ENCODE measurements around the gene STAMBPL1.
"Not testable (repeated sequence)": the region's sequence is repeated elsewhere in the genome, so short reads cannot be mapped to it uniquely, and the experiment has no call there.

The STAMBPL1 gene

GRCh38 chr10:88926566-88927415 is 46.7 kb downstream of the STAMBPL1 start:
- peak; percentile 89 for DNase-seq

DNA sequence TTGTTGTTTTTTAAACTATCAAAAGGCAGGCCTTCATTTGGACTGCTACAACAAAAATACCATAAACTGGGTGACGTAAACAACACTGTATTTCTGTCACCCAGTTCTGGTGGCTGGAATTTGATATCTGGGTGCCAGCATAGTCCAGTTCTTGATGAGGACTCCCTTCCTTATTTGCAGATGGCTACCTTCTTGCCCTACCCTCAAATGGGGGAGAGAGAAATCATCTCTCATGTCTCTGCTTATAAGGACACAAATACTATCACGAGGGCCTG is 47.3 kb downstream of the STAMBPL1 start:
- DNase-seq = no peak

GRCh38 chr10:88928254-88928653 is 48.2 kb downstream of the STAMBPL1 start:
- DNase-seq = no peak

DNA sequence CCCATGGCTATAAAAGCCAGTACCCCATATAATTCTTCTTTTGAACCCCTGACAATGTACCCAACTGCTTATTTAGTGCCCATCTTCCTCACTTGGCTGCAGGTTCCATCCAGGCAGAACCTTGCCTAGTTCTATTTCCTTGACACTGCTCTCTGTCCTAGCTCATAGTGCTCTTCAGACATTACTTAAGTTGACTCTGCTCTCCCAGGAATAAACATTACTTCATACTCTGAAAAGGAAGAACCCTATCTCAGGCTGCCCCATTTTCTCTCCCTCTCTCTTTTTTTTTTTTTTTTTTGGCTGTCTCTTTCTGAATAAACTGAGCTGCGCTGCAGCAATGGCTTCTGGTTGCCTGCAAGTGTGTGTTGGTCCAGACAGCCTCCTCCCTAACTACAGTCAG is 51.5 kb downstream of the STAMBPL1 start:
- DNase-seq = no peak

- DNase-seq = not testable (repeated sequence)
These were observed 52.0 kb downstream of the STAMBPL1 start for GRCh38 chr10:88932029-88932428.

DNA sequence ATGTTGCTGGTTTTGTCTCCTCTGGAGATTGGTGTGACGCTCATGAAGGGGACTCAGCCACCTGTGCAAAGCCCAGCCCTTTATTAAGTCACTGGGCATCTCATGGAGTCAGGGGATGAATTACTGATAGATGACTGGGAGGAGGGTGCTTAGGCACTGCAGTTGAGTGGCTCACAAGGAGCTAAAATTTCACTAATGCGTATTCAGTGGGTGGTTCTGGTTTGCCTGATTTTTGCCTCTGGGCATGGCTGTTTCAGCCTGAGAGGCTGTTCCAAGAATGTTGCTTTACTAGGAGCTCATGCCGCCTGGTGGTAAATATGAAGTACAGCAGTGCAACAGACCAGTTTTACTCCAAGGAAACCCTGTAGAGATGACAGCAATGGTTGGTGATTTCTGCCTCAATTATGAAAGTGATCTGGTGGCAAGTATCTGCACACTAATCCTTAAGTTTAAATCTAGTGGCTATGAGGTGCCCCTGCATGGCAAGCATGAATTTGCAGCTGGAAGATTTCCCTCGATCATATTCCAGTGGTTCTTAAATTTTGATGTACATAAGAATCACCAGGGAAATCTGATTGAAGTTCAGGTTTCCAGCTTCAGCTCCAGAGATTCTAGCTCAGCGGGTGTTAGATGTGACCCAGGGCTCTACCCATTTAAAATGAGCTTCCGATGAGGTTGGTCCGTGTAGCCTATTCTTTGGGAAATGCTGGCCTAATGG is 52.7 kb downstream of the STAMBPL1 start:
- DNase-seq = peak; percentile 65

DNA sequence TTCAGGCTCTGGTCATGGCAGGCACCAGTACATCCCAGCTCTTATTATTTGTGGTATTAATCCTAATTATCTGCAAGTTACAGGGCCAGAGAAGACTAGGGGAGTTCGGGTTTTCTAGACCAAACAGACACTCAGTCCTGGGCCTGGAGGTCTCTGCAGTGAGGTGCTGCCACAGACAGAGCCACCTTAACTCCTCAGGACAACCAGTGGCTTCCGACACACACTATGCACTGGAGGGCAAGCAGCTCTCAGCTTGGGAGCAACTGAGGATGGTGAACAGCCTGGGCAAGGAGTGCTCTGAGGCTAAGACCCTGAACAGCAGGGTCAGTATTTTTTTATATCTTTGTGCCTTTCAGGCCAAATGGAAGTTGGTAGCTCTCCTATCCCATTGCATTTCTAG is 53.5 kb downstream of the STAMBPL1 start:
- no peak for DNase-seq

DNA sequence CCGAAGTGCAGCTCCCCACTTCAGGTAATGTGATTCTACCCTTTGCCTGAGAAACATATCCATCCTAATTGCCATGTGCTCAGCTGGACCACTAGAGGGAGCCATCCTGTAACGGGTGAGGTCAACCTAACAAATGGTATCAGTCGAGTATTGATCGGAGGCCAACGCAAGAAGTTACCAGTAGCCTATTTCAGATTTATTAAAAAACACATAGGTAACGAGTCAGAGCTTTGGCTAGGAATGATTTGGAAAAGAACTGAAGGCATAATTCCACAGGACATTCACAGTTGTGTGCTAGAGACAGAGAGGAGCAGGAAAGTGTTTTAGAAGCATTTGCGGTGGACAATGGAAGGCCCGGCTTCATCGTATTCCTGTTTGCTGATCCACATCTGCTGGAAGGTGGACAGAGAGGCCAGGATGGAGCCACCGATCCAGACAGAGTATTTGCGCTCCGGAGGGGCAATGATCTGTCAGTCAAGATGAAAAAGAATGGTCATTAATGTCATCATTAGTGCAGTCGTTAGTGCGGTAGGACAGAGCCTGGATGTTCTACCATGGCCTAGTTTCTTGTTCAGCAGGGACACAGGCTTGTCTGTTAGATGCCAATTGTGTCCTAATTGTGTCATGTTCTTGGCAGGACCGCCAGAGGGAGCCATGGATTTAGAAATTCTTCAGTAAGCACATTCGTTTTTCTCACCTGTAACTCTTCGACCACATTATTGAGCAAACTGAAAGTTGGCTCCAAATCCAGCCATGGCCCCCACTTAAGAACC is 55.0 kb downstream of the STAMBPL1 start:
- DNase-seq = peak; percentile 47

DNA sequence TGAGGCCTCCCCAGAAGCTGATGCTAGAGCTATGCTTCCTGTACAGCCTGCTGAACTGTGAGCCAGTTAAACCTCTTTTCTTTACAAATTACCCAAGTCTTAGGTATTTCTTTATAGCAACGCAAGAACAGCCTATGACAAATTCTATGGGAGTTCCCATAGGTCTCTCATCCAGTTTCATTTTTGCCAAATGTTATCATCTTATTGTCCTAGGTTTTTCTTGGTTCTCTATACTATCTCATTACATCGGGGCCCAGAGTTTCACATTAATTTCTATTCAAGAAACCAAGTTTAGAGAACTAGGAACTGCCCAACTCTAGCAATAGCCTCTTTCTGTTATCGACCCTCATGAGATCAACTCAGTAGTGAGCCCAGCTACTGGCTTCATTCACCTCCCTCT is 56.6 kb downstream of the STAMBPL1 start:
- DNase-seq = no peak

DNA sequence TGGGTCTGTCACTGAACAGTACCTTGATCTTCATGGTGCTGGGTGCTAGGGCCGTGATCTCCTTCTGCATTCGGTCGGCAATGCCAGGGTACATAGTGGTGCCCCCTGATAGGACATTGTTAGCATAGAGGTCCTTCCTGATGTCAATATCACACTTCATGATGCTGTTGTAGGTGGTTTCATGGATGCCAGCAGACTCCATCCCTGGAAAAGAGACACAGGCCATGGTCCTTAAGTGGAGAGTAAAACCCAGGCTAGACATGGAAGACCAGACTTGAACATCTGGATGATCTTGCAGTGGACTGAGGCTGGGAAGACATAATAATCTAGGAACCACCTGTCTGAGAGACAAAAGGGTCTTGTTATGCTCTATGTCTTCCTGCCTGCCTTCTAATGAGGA is 58.0 kb downstream of the STAMBPL1 start:
- no peak for DNase-seq

- no peak for DNase-seq
These were observed 58.9 kb downstream of the STAMBPL1 start for GRCh38 chr10:88938938-88939337.

GRCh38 chr10:88941026-88941425 is 61.0 kb downstream of the STAMBPL1 start:
- no peak for DNase-seq

- DNase-seq = no peak
These were observed 63.7 kb downstream of the STAMBPL1 start for GRCh38 chr10:88943778-88944177.

GRCh38 chr10:88944813-88945212 is 64.8 kb downstream of the STAMBPL1 start:
- DNase-seq = peak; percentile 72

GRCh38 chr10:88946200-88946599 is 66.2 kb downstream of the STAMBPL1 start:
- DNase-seq = no peak

DNA sequence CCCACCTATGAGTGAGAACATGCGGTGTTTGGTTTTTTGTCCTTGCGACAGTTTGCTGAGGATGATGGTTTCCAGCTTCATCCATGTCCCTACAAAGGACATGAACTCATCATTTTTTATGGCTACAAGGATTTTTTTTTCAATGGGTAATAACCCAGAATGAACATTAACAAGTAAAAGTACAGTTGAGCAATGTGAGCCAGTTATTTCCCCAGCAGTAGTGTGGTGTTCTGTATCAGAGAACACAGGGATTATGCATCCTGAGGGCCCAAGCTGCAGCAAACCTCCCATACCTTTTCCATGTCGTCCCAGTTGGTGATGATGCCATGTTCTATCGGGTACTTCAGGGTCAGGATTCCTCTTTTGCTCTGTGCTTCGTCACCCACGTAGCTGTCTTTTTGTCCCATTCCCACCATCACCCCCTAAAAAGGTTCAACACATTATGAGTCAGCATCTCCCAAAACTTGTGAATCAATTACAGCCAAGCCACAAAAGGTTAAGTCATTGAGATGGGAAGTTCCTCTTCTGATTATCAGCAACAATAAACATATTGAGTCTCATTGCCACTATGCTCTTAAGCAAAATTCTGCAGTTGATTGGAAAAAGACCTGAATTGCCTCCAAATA is 67.0 kb downstream of the STAMBPL1 start:
- no peak for DNase-seq

DNA sequence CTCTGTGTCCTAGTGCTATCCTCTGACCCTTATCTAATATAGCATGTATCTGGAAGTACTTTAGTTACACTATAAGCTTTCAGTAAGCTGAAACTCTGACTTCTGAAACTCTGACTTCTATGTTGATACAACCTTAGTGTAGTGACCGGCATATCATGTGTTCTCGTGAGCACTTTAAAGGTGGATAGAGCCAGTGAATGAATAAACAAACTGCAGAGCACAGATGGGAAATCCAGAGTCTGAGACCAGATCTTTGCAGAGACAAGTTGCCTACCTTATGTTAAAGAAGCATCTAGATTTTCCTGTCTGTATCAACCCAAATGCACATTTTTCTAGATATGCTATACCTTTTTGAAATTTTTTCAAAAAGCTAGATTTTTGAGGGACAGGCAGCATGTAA is 69.0 kb downstream of the STAMBPL1 start:
- no peak for DNase-seq

- DNase-seq = no peak
These were observed 70.1 kb downstream of the STAMBPL1 start for GRCh38 chr10:88949912-88950837.

GRCh38 chr10:88952647-88953111 is 72.6 kb downstream of the STAMBPL1 start, which contains the start of gene ACTA2:
Gene ACTA2, minus strand, starts transcription at chr10:88952773. Its CDS starts 3,843 bp downstream, at chr10:88948930.
- DNase-seq = no peak

DNA sequence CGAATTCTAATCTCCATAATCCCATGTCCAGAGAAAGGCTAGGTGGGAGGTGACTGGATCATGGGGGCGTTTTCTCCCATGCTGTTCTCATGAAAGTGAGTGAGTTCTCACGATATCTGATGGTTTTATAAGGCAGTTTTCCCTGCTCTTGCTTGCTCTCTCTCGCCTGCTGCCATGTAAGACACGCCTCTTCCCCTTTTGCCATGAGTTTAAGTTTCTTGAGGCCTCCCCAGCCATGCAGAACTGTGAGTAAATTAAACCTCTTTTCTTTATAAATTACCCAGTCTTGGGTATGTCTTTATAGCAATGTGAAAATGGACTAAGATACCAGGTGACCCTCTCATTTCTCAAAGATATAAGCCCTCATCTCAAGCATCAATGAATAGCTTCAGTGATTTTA is 73.6 kb downstream of the STAMBPL1 start:
- DNase-seq = peak; percentile 4

GRCh38 chr10:88954458-88955083 is 74.5 kb downstream of the STAMBPL1 start:
- no peak for DNase-seq

Measured in MV-4-11 (cell line).